ENCODE measurements around the gene HTT-AS.
"Not testable (repeated sequence)": the region's sequence is repeated elsewhere in the genome, so short reads cannot be mapped to it uniquely, and the experiment has no call there.

HTT-AS gene

DNA sequence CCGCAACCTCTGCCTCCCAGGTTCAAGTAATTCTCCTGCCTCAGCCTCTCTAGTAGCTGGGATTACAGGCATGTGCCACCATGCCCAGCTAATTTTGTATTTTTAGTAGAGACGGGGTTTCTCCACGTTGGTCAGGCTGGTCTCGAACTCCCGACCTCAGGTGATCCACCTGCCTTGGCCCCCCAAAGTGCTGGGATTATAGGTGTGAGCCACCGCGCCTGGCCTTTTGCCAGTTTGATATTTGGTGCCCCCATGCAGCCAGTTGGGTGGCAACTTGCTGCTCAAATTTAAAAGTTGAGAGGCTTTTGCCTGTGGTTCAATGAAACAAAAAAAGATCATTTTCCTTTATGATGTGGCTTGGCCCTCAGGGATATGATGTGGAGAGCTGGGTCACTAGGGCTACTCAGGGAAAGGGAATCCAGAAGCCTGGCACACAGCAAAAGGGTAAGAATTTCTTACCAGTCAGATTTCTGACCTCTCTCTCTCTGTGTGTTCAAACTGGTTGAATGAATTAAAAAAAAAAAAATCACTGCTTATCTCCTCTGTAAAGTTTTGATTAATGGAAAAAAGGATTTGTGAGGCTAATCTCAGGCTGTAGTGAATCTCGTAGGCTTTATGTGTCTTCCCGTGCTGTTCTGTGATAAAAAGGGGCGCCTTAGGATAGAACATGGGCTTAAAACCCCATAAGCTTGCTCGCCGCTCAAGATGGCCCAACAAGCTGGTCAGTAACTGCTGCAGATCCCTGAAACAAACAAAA is 23.0 kb downstream of the HTT-AS start:
- DNase-seq (ENCODE audit: low read depth in 2 of 2), result not testable (repeated sequence)

- peak; percentile 63 to 74 for DNase-seq (ENCODE audit: low read depth in 2 of 2)
Observed at GRCh38 chr4:3047464-3048286, 26.7 kb downstream of the HTT-AS start.

DNA sequence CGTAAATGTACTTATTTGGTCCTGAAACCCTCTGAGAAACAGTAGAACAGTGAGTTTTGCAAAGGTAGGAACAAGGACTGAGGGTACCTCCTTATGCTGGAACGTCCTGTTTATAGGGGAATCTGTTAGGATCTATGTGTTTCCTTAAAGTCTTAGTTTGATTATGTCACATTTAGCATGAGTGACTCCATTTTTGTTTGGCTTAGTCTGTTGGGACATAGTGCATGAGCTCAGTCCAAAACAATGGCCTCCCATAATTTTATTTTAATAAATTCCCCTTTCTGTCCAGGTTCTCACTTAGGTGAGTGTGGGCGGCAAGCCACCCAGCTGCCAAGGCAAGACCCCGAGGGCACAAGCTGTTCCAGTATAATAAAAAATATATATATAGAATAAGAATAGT is 27.7 kb downstream of the HTT-AS start:
- DNase-seq (ENCODE audit: low read depth in 2 of 2), result no peak

DNA sequence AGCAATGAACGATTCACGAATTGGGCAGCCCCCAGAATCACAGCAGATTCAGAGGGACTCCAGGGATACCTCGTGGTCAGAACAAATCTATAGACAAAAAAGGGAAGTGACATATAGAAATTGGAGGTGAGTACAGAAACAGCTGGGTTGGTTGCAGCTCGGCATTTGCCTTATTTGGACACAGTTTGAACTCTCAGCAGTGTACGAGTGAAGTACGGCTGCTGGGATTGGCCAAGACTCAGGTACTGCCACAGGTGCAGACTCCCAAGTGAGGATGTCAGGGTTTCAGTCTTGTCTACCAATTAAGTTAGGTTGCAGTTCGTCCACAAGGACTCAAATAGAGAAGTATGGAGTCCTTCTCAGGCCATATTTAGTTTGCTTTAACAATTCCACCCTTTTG is 28.2 kb downstream of the HTT-AS start:
- DNase-seq (ENCODE audit: low read depth in 2 of 2), result no peak

GRCh38 chr4:3044870-3045819 is 29.2 kb downstream of the HTT-AS start:
- DNase-seq (ENCODE audit: low read depth in 2 of 2), result peak; percentile 38 to 49

DNA sequence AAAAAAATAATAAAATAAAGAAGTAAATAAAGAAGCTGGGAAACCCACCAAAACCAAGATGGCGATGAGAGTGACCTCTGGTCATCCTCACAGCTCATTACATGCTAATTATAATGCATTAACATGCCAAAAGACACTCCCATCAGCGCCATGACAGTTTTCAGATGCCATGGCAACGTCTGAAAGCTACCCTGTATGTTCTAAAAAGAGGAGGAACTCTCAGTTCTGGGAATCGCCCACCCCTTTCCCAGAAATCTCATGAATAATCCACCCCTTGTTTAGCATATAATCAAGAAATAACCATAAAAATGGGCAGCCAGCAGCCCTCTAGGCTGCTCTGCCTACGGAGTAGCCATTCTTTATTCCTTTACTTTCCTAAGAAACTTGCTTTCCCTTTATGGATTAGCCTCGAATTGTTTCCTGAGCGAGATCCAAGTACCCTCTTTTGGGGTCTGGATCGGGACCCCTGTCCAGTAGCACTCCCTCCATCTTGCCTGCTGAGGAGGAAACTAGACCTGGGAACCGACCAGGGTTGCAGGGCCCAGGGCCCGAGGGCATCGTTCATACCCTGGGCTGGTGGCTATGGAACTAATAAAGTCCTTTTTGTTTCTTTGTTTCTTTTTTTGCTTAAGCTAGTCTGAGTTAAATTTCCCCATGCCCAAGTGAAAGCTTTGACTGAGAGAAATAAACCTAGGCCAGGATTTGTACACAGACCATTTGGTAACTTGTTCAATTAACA is 30.9 kb downstream of the HTT-AS start:
- DNase-seq (ENCODE audit: low read depth in 2 of 2), result no peak

DNA sequence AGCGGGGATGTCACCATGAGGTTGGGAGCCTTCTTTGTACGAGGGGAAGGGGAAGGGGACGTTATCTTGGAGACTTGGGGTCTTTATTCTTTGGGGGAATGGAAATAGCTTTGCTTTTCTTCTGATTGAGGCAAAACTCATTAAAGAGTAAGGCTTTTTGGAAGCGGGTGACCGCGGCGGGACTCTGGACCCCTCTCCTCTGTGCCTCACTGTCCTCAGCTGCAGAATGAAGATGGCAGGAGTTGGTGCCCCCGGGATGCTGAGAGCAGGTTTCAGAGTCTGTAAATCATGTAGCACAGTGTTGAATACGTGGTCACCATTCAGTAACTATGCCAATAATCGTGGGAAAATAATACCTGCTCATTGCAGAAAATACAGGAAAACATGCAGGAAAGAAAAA is 32.1 kb downstream of the HTT-AS start:
- no peak for DNase-seq (ENCODE audit: low read depth in 2 of 2)

DNA sequence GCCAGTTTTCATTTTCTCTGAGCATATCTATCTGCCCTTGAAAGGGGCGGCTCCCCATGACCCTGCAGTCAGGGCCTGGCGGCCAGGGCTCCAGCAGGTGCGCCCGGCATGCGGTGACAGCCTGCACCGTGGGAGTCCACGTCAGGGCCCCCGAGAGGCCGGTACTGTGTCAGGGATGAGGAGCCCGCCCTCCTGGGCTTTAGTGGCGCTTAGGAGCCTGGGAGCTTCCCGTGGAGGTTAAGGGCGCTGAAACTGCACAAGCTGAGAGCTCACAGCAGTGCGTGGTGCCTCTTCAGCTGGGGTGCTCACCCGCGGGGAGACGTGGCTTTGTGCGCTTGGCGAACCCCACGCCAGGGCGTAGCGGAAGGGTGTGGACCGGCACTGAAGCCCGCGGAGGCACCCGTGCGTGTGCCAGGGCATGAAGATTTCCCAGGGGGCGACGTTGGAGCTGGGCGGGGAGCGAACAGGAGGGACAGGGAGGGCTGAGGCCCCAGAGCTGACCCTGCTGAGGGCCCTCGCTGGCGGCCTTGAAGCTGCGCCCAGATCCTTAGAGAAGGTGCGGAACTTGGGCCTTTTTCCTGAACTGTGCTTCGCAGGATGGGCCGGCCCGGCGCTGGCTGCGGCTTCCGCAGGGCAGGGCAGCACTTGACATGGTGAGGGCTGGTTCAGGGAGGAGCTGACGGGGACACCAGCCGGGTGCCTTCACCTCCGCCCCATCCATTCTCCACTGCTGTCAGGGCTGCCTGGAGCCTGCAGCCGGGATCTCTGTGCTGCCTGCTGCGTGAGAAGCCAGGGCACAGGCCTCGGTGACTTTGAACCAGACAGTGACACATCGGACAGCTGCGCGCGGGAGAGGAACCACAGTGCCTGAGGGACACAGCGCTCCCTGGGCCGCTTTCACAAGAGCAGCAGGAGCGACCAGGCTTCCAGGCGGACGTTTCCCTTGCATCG is 32.9 kb downstream of the HTT-AS start:
- DNase-seq (ENCODE audit: low read depth in 2 of 2), result peak; percentile 23 to 26

GRCh38 chr4:3040452-3041191 is 33.7 kb downstream of the HTT-AS start:
- DNase-seq (ENCODE audit: low read depth in 2 of 2), result no peak

- DNase-seq (ENCODE audit: low read depth in 2 of 2), result no peak
Observed at GRCh38 chr4:3039706-3040366, 34.5 kb downstream of the HTT-AS start.

- no peak for DNase-seq (ENCODE audit: low read depth in 2 of 2)
Observed at GRCh38 chr4:3037957-3038461, 36.3 kb downstream of the HTT-AS start.

DNA sequence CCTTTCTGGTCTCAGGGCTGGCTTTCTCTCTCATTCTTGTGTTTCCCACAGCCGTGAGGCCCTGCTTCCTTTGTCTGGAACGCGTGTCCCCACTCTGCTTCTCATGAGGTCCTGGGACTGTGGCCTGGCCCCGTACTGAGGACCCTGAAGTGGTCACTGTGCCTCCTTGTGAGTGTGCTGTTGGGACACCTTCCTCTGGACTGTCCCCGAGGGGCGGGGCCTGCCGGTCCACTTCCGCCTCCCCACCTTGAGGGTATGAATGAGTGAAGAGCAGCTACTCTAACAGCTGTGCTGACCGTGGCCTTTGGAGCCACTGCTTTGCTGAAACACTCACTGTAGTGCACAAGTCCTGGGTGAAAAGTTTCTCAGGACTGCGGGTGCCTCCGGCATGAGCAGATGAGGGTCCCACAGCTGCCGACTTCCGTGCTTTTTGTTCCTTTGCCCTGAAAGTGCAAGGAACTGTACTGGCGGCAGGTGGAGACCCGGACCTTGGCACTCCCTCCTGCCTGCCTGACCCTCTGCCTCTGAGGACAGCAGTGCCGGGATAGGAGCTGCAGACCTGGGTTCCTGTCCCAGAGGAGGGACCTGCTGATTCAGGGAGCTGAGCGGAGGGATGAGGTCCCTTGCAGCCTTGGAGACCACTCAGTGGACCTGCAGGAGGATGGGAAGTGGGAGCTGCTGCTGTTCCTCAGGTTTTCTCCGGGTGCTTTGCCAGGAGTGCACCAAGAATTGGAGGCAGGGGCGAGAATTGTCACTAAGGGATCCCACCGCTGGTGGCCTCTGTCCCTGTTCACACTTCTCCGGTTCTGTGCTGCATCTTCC is 38.0 kb downstream of the HTT-AS start:
- DNase-seq (ENCODE audit: low read depth in 2 of 2), result no peak

- no peak for DNase-seq (ENCODE audit: low read depth in 2 of 2)
Observed at GRCh38 chr4:3035674-3036073, 38.7 kb downstream of the HTT-AS start.

DNA sequence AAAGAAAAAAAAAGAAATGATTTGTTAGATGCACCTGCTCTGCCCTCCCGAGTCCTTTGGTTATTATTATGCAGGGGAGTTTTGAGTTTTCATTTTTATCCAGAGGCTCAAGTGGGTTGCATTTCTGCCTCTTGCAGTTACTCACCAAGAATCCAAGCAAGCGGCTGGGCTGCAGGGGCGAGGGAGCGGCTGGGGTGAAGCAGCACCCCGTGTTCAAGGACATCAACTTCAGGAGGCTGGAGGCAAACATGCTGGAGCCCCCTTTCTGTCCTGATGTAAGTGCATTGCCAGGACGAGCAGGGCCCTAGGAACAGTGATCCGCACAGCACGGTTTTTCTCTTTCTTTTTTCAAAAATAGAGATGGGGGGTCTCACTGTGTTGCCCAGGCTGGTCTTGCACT is 39.1 kb downstream of the HTT-AS start:
- no peak for DNase-seq (ENCODE audit: low read depth in 2 of 2)

DNA sequence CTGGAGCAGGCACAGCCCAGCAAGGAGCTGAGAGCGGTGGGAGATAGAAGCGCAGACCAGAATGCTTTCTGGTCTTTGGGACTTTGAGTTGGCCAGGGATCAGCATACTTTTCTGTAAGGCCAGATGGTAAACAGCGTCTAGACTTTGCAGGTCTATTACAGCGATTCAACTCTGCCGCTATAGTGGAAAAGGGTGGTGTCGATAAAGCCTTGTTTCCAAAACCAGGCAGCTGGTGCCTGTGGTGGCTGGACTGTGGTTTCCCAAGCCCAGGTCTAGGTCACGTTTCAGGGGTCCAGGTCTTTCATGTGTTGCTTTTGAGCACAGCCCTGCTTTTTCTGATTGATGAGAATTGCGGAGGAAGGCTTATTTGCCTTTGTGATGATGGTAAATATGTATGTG is 40.1 kb downstream of the HTT-AS start:
- DNase-seq (ENCODE audit: low read depth in 2 of 2), result no peak

DNA sequence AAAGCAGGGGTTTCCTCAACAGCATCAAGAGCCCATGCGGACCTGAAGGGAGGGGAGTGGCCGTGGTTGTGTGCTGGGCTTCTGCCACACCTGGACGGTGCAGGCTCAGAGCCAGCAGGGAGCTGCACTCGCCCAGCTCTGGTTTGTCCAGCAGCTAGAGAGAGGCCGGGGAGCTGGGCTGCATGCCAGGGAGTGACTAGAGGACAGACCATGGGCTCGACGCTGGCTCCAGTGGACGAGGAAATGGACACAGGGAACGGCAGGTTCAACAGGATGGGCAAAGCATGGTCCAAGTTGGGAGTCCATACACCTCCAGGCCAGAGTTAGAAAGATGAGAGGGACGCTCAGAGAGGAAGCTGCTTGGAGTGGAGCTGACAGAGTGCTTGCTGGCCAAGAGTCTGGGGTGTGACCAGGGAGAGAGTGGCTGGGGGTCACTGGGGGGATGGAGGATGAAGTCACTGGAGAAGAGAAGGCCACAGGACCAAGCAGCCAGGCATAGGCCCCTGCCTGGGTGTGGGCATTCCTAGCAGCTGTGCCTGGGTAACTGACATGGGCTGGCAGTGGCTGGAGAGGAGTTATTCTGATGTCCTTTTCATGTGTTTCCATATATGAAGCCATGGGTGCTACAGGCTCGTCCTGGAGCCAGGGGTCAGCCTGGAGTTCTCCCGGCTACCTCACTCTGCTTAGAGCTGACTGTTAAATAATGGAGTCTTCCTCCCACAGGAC is 42.8 kb downstream of the HTT-AS start:
- DNase-seq (ENCODE audit: low read depth in 2 of 2), result no peak
